22Rv1 (cell line): Measurements from ENCODE around the gene OR6V1.

Experiments used
- ZFX ChIP-seq: fragments of 450-650 bp; IDR thresholded peaks from 2 replicates; pipeline ENCODE4 v1.6.1; 2017; ENCODE audit warnings: antibody characterized with exemption, borderline replicate concordance
- TF ChIP-seq, protein P1 (sequence below): fragments of 450-650 bp; IDR thresholded peaks from 2 replicates; pipeline ENCODE4 v1.5.1; 2017; ENCODE audit warnings: mild to moderate bottlenecking

DNA sequence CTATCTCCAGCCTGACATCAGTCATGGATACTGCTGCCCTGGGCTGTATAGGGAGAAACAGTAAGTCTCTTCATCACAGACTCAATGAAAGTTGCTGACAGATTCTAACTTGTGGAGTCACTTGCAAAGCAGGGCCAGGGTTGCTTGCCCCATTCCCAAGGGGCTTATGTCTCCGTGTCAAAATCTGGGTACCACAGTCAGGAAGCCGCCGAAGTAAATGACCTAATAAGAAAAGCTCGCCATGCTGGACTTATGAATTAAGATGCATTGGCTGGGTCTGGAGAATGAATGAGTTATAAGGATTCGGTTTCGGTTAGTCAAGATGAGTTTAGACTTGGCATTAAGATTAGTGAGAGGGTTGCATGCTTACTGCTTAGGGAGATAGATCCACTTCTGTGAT is 10.8 kb upstream of the OR6V1 start:
- TF ChIP-seq, protein P1, sequence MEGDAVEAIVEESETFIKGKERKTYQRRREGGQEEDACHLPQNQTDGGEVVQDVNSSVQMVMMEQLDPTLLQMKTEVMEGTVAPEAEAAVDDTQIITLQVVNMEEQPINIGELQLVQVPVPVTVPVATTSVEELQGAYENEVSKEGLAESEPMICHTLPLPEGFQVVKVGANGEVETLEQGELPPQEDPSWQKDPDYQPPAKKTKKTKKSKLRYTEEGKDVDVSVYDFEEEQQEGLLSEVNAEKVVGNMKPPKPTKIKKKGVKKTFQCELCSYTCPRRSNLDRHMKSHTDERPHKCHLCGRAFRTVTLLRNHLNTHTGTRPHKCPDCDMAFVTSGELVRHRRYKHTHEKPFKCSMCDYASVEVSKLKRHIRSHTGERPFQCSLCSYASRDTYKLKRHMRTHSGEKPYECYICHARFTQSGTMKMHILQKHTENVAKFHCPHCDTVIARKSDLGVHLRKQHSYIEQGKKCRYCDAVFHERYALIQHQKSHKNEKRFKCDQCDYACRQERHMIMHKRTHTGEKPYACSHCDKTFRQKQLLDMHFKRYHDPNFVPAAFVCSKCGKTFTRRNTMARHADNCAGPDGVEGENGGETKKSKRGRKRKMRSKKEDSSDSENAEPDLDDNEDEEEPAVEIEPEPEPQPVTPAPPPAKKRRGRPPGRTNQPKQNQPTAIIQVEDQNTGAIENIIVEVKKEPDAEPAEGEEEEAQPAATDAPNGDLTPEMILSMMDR, result no peak
- TF ChIP-seq ZFX, result no peak
